ENCODE data around the gene RTKN2. TPM values are rescaled to one million over a fixed set of nuclear protein-coding genes. Genes with fewer than 3 reads are reported as not detected.

RTKN2 gene
- total and polyA plus RNA-seq, 9 of the 15 experiments (the other 6 are each of a cell fraction or from before 2014, with no cell fraction given): 0.03 to 0.11 (median 0.05) TPM; not detected in 2

- TF ChIP-seq ZNF324 (CRISPR knock-in tag; IDR thresholded peaks at IDR 0.05) (no peak), RHOXF2B (CRISPR knock-in tag; conservative IDR thresholded peaks at IDR 0.05) (no peak), SAP30 (IDR thresholded peaks at IDR 0.05; ENCODE audit: borderline replicate concordance, insufficient read depth, low read depth, low read length, poor library complexity, severe bottlenecking) (no peak), KLF10 (CRISPR knock-in tag; IDR thresholded peaks at IDR 0.05) (no peak), ZNF143 (CRISPR knock-in tag; IDR thresholded peaks at IDR 0.05) (no peak), GMEB1 (CRISPR knock-in tag; IDR thresholded peaks at IDR 0.05) (no peak), CBFA2T2 (conservative IDR thresholded peaks at IDR 0.05) (no peak), ZNF146 (CRISPR knock-in tag; IDR thresholded peaks at IDR 0.05; ENCODE audit: unreplicated experiment) (no peak), ZNF280A (IDR thresholded peaks at IDR 0.05; ENCODE audit: low read depth, partially characterized antibody) (no peak), HCFC1 (IDR thresholded peaks at IDR 0.05; ENCODE audit: low read depth, low read length) (no peak), MED1 (CRISPR knock-in tag; IDR thresholded peaks at IDR 0.05; ENCODE audit: borderline replicate concordance) (no peak), ZNF232 (CRISPR knock-in tag; IDR thresholded peaks at IDR 0.05) (no peak)
These were observed 8.6 kb downstream of the RTKN2 start (continued) for GRCh38 chr10:62259998-62260397.

Measured in K562 (cell line).